Endothelial cell of umbilical vein (primary cell): ENCODE results near the gene USH1C. TPM values are rescaled to one million over a fixed set of nuclear protein-coding genes. Genes with fewer than 3 reads are reported as not detected.

Source experiments
- BruUV-seq: library from RNA; stranded (reverse); fragments of 400-500 nt; replicated peaks from 2 replicates; lab custom pipeline; 2021; lab: Mats Ljungman, UMichigan
- CTCF ChIA-PET: fragments of 300-600, 350-600 bp; sonication (Branson Sonifier 250); formaldehyde crosslinking; loops from one replicate; lab custom pipeline; 2021; ENCODE audit warnings: antibody characterized with exemption, inconsistent platforms; lab: Charles Lee
- POLR2A ChIA-PET: fragments of 300-600, 350-600 bp; sonication (Branson Sonifier 250); formaldehyde crosslinking; loops from one replicate; lab custom pipeline; 2021; ENCODE audit warnings: antibody characterized with exemption, inconsistent platforms; lab: Charles Lee
- DNase-seq: peaks from one replicate; pipeline ENCODE4 v3.0.0-alpha.2; 2011; ENCODE audit warnings: low read depth, low spot score
- FAIRE-seq: peaks from 2 replicates; lab custom pipeline; 2011; peaks lifted over from hg19 to GRCh38; lab: Jason Lieb, UNC
- H2AFZ ChIP-seq: 2 replicates; pipeline ENCODE4 v1.6.0; 2012; ENCODE audit warnings: low read depth, low read length, control low read depth, inconsistent platforms
- H3K27ac ChIP-seq: 2 replicates; pipeline ENCODE4 v1.5.1; 2011; ENCODE audit warnings: low read depth, mild to moderate bottlenecking, control low read depth, low read length, moderate library complexity; ENCODE audit not compliant: insufficient read depth
- H3K27me3 ChIP-seq, 2 experiments: 2 replicates each; pipeline versions ENCODE4 v1.6.0 to v1.6.1; 2011; ENCODE audit warnings: low read length in 2 of 2, mixed read lengths in 1 of 2; ENCODE audit not compliant: control insufficient read depth in 2 of 2, insufficient read depth in 2 of 2
- H3K36me3 ChIP-seq, 2 experiments: 2 replicates in 1 of 2; 3 replicates in 1 of 2; pipeline ENCODE4 v1.5.1; 2011; ENCODE audit warnings: low read length in 2 of 2, mild to moderate bottlenecking in 1 of 2, moderate library complexity in 1 of 2; ENCODE audit not compliant: control insufficient read depth in 2 of 2, insufficient read depth in 2 of 2; ENCODE audit errors: extremely low read depth in 1 of 2
- H3K4me1 ChIP-seq: 3 replicates; pipeline ENCODE4 v1.5.1; 2011; ENCODE audit warnings: mild to moderate bottlenecking, low read length; ENCODE audit not compliant: control insufficient read depth, insufficient read depth; ENCODE audit errors: extremely low read depth
- H3K4me2 ChIP-seq: 2 replicates; pipeline ENCODE4 v1.6.1; 2011; ENCODE audit warnings: low read length, control low read depth, mixed read lengths; ENCODE audit not compliant: insufficient read depth
- H3K4me3 ChIP-seq, 3 experiments: fragments of 200-600 bp in 1 of 3; sonication (generic), shearing (Covaris generic) in 1 of 3; replicated peaks in 1 of 3; 2 replicates each; pipeline ENCODE4 v1.5.1; 2011 to 2016; ENCODE audit warnings: control low read depth in 3 of 3, low read length in 3 of 3, mild to moderate bottlenecking in 2 of 3, inconsistent platforms in 1 of 3, low read depth in 1 of 3, moderate library complexity in 1 of 3; ENCODE audit not compliant: insufficient read depth in 1 of 3
- H3K79me2 ChIP-seq: 2 replicates; pipeline ENCODE4 v1.6.0; 2012; ENCODE audit warnings: low read length, inconsistent platforms; ENCODE audit not compliant: control insufficient read depth, insufficient read depth
- H3K9ac ChIP-seq: replicated peaks from 2 replicates; pipeline ENCODE3; 2011; ENCODE audit warnings: low read length, control low read depth; ENCODE audit not compliant: insufficient read depth; ENCODE audit errors: extremely low read depth
- H3K9me1 ChIP-seq: replicated peaks from 3 replicates; pipeline ENCODE4 v1.6.0; 2011; ENCODE audit warnings: mild to moderate bottlenecking, low read length; ENCODE audit not compliant: control insufficient read depth, insufficient read depth; ENCODE audit errors: extremely low read depth
- H3K9me3 ChIP-seq: replicated peaks from 2 replicates; pipeline ENCODE4 v1.5.1; 2012; ENCODE audit warnings: low read length, inconsistent platforms; ENCODE audit not compliant: control insufficient read depth, insufficient read depth
- H4K20me1 ChIP-seq: replicated peaks from 2 replicates; pipeline ENCODE3; 2011; ENCODE audit warnings: mild to moderate bottlenecking, low read length; ENCODE audit not compliant: control insufficient read depth, insufficient read depth; ENCODE audit errors: extremely low read depth
- CTCF ChIP-seq, 2 donors: IDR thresholded peaks; 1 replicate in 1 of 2; 2 replicates in 1 of 2; pipeline ENCODE4 v1.5.1; 2011; ENCODE audit warnings: low read length in 2 of 2, mild to moderate bottlenecking in 2 of 2, moderate library complexity in 2 of 2, control low read depth in 1 of 2, inconsistent platforms in 1 of 2, low read depth in 1 of 2; ENCODE audit not compliant: insufficient read depth in 1 of 2; ENCODE audit errors: extremely low read depth in 1 of 2
- EZH2 ChIP-seq: IDR thresholded peaks from 2 replicates; pipeline ENCODE4 v1.6.1; 2012; ENCODE audit warnings: borderline replicate concordance, low read depth, mild to moderate bottlenecking, moderate library complexity, low read length, inconsistent platforms; ENCODE audit not compliant: severe bottlenecking
- FOS ChIP-seq: IDR thresholded peaks from 2 replicates; pipeline ENCODE4 v1.6.1; 2011; ENCODE audit warnings: mild to moderate bottlenecking, low read length, moderate library complexity, borderline replicate concordance; ENCODE audit not compliant: insufficient read depth
- GATA2 ChIP-seq: IDR thresholded peaks from 2 replicates; pipeline ENCODE4 v1.7.0; 2011; ENCODE audit warnings: low read depth, mild to moderate bottlenecking, moderate library complexity, mixed read lengths, low read length; ENCODE audit not compliant: insufficient read length, insufficient read depth
- JUN ChIP-seq: IDR thresholded peaks from 2 replicates; pipeline ENCODE4 v1.6.1; 2011; ENCODE audit warnings: borderline replicate concordance, low read depth; ENCODE audit not compliant: insufficient read length, insufficient read depth
- MYC ChIP-seq: IDR thresholded peaks from one replicate; pipeline ENCODE4 v1.6.1; 2011; ENCODE audit warnings: mild to moderate bottlenecking, low read depth, low read length
- POLR2A ChIP-seq: IDR thresholded peaks from 2 replicates; pipeline ENCODE4 v1.6.1; 2012; ENCODE audit warnings: low read depth, mild to moderate bottlenecking, control low read depth, low read length
- POLR2AphosphoS5 ChIP-seq: IDR thresholded peaks from 2 replicates; pipeline ENCODE4 v1.6.1; 2012; ENCODE audit warnings: low read depth, mild to moderate bottlenecking, control low read depth, low read length, moderate library complexity; ENCODE audit not compliant: insufficient read depth
- dilution Hi-C: fragments of 300-500 bp; cut with MboI; formaldehyde crosslinking; loops from one replicate; pipeline ENCODE4 v1.15.0; 2019; ENCODE audit warnings: low sequenced_read_pairs; ENCODE audit not compliant: extremely low pct_ligation_motif_present
- intact Hi-C: fragments of 100-400 bp; cut with micrococcal nuclease; formaldehyde crosslinking; loops from one replicate; pipeline ENCODE4 v1.10.0; 2022
- polyA plus RNA-seq, 4 experiments: library from polyadenylated mRNA; depleted of rRNA in 3 of 4; stranded (reverse) in 3 of 4; unstranded in 1 of 4; fragments of >200 nt; gene quantifications; 2 replicates each; pipeline versions ENCODE4 v1.2.1 to v1.2.3, GENCODE V29; 2011 to 2012; ENCODE audit warnings: missing spikeins in 1 of 4
- total RNA-seq: library from RNA; stranded (reverse); gene quantifications from 2 replicates; pipeline ENCODE4 v1.2.3, GENCODE V29; 2021
- TF ChIP-seq, protein P1 (sequence below): IDR thresholded peaks from 2 replicates; pipeline ENCODE4 v1.6.1; 2011; ENCODE audit not compliant: insufficient read depth, insufficient read length

USH1C gene
- total and polyA plus RNA-seq, 2 donors (not counting 3 experiments of a cell fraction or from before 2014, with no cell fraction given) = not detected

GRCh38 chr11:17524221-17524620 lies 20.0 kb downstream of the USH1C start:
- H3K79me2 ChIP-seq = no peaks in the 10 kb centered on the region
- H3K9me1 ChIP-seq = no peaks in the 10 kb centered on the region
- H3K4me3 ChIP-seq = no peak overlapping the region
- no peaks in the 10 kb centered on the region for H3K4me1 ChIP-seq
- TF ChIP-seq MYC = no peak
- TF ChIP-seq, protein P1, sequence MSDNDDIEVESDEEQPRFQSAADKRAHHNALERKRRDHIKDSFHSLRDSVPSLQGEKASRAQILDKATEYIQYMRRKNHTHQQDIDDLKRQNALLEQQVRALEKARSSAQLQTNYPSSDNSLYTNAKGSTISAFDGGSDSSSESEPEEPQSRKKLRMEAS = no peak
- TF ChIP-seq CTCF (IDR thresholded peaks at IDR 0.05; ENCODE audit: extremely low read depth in 1 of 2, insufficient read depth in 1 of 2, low read depth in 1 of 2, low read length in 2 of 2) = no peak
- no peak for TF ChIP-seq POLR2AphosphoS5
- no peak for TF ChIP-seq EZH2
- TF ChIP-seq GATA2 = no peak
- no peak for TF ChIP-seq FOS
- no peak for TF ChIP-seq POLR2A
- TF ChIP-seq JUN = no peak
- peaks cover 0 to 3% of the 10 kb centered on the region in 2 experiments for H3K27me3 ChIP-seq
- CTCF ChIA-PET = interaction anchor here (0.6 to 1.0 kb wide), 2 partner anchors 16 to 136 kb away, joined by 3 read pairs; partner anchors contain the start of gene KCNJ11
- no peak overlapping the region for H2AFZ ChIP-seq
- no peaks in the 10 kb centered on the region for H4K20me1 ChIP-seq
- intact Hi-C loops = no loop called here
- dilution Hi-C loops = no loop called here
- H3K36me3 ChIP-seq = no peaks in the 10 kb centered on the region
- DNase-seq = no peak
- no peaks in the 10 kb centered on the region for H3K9me3 ChIP-seq
- FAIRE-seq = no peak
- H3K27ac ChIP-seq = no peak overlapping the region
- POLR2A ChIA-PET = no interaction called here
- no peak overlapping the region for H3K9ac ChIP-seq
- H3K4me2 ChIP-seq = no peak overlapping the region
- no TSS peak for BruUV-seq
